ENCODE measurements around the gene ISOC2.

ISOC2 gene

DNA sequence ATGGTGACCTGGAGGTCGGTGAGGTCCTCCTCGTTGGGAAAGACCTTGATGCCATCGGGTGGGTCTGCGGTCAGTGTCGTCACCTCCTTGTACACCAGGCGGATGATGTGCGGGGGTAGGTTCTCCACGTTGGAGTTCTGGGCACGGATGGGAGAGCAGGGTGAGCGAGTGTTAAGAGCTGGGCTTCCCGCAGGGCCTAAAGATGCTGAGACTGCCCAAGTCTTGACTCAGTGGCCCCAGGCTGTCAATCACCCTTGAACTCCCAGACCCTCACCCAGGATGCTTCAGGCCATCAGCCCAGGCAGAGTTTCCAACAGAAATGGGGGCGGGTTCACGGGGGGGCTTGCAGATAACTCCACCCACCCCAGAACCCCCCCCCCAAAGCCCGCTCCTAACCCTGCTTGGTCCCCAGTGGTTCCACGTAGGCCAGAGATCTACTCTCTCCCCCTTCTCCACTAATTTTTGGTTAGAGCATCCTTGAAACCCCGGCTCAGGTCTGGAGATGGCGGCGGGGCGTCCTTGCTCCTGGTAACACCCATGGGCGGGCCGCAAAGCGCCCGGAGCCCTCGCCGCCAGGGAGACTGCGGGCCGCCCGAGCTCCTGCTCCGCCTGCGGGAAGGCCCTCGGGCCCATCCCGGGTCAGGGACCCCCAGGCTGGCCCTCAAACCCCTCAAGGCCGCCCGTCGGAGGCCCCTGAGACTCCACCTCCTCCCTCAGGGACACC, 54.5 kb downstream of the ISOC2 start:
- Histone ChIP-seq H3F3A (ENCODE audit: insufficient read depth, low read length) (no peaks in the 10 kb centered on the region), H3K9ac (ENCODE audit: low read length) (peak overlapping the region; percentile 99), H3K9me3 (ENCODE audit: low read length) (no peaks in the 10 kb centered on the region), H3K27me3 (ENCODE audit: insufficient read depth, low read length) (no peaks in the 10 kb centered on the region), H3K4me3 (ENCODE audit: low read depth, low read length, poor library complexity, severe bottlenecking) (peak overlapping the region; percentile 97), H3K9me2 (ENCODE audit: low read depth, low read length) (no peaks in the 10 kb centered on the region), H3K4me1 (ENCODE audit: insufficient read depth, low read length, severe bottlenecking) (peaks cover 26% of the 10 kb centered on the region), H4K20me1 (ENCODE audit: insufficient read depth, low read length) (no peaks in the 10 kb centered on the region), H3K36me3 (ENCODE audit: insufficient read depth, low read length) (peaks cover 53% of the 10 kb centered on the region), H3K4me2 (ENCODE audit: low read length) (peak overlapping the region; percentile 93), H3K79me2 (ENCODE audit: insufficient read depth, low read length) (peaks cover 19% of the 10 kb centered on the region), H3K27ac (ENCODE audit: low read depth, low read length, poor library complexity, severe bottlenecking) (peak overlapping the region; percentile 96), H2AFZ (ENCODE audit: low read length) (no peak overlapping the region)
- TF ChIP-seq EZH2 (IDR thresholded peaks at IDR 0.05; ENCODE audit: borderline replicate concordance, low read length) = no peak
- TF ChIP-seq, protein P1, sequence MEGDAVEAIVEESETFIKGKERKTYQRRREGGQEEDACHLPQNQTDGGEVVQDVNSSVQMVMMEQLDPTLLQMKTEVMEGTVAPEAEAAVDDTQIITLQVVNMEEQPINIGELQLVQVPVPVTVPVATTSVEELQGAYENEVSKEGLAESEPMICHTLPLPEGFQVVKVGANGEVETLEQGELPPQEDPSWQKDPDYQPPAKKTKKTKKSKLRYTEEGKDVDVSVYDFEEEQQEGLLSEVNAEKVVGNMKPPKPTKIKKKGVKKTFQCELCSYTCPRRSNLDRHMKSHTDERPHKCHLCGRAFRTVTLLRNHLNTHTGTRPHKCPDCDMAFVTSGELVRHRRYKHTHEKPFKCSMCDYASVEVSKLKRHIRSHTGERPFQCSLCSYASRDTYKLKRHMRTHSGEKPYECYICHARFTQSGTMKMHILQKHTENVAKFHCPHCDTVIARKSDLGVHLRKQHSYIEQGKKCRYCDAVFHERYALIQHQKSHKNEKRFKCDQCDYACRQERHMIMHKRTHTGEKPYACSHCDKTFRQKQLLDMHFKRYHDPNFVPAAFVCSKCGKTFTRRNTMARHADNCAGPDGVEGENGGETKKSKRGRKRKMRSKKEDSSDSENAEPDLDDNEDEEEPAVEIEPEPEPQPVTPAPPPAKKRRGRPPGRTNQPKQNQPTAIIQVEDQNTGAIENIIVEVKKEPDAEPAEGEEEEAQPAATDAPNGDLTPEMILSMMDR (IDR thresholded peaks at IDR 0.05; ENCODE audit: low read length) = no peak

DNA sequence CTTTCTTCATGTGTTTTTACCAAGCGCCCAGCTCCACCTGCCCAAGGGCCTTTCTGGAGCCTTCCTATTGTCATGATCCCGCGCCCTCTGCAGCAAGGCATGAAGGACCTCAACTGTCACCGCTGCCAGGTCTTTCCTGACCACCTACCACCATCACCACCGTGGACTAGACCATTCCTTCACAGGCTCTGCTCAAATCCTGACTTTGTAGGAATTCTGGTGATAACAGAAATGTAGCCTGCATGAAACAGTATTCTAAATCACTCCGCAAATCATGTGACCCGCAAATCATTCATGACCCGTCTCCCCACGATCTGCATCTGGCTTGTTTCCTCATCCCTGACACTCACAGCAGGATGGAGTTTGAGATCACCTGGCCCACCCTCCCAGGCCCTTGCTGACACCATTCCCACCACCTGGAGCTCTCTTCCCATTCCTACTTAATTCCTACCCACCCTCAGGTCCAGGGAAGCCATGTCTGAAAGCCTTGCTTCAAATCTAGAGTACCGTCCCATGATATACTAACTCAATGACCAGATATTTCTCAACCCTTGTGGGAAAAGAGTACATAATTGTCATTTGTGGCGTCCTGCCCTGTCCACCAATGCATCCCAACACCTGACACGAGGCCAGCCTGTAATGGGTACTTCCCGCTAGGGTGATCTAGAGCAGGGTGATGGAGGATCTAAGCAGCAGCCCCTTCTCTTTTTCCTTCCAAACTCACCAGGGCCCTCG, 55.2 kb downstream of the ISOC2 start:
- H3K79me2 ChIP-seq (ENCODE audit: insufficient read depth, low read length) = peaks cover 19% of the 10 kb centered on the region
- no peak overlapping the region for H2AFZ ChIP-seq (ENCODE audit: low read length)
- no peaks in the 10 kb centered on the region for H3F3A ChIP-seq (ENCODE audit: insufficient read depth, low read length)
- H3K9me3 ChIP-seq (ENCODE audit: low read length) = no peaks in the 10 kb centered on the region
- TF ChIP-seq EZH2 (IDR thresholded peaks at IDR 0.05; ENCODE audit: borderline replicate concordance, low read length) = no peak
- TF ChIP-seq, protein P1 (IDR thresholded peaks at IDR 0.05; ENCODE audit: low read length) = no peak
- no peaks in the 10 kb centered on the region for H4K20me1 ChIP-seq (ENCODE audit: insufficient read depth, low read length)
- peak overlapping the region; percentile 99 for H3K9ac ChIP-seq (ENCODE audit: low read length)
- H3K36me3 ChIP-seq (ENCODE audit: insufficient read depth, low read length) = peaks cover 60% of the 10 kb centered on the region
- peak overlapping the region; percentile 97 for H3K4me3 ChIP-seq (ENCODE audit: low read depth, low read length, poor library complexity, severe bottlenecking)
- peak overlapping the region; percentile 93 for H3K4me2 ChIP-seq (ENCODE audit: low read length)
- H3K27me3 ChIP-seq (ENCODE audit: insufficient read depth, low read length) = no peaks in the 10 kb centered on the region
- H3K9me2 ChIP-seq (ENCODE audit: low read depth, low read length) = no peaks in the 10 kb centered on the region
- H3K4me1 ChIP-seq (ENCODE audit: insufficient read depth, low read length, severe bottlenecking) = peaks cover 26% of the 10 kb centered on the region
- H3K27ac ChIP-seq (ENCODE audit: low read depth, low read length, poor library complexity, severe bottlenecking) = peak overlapping the region; percentile 96

DNA sequence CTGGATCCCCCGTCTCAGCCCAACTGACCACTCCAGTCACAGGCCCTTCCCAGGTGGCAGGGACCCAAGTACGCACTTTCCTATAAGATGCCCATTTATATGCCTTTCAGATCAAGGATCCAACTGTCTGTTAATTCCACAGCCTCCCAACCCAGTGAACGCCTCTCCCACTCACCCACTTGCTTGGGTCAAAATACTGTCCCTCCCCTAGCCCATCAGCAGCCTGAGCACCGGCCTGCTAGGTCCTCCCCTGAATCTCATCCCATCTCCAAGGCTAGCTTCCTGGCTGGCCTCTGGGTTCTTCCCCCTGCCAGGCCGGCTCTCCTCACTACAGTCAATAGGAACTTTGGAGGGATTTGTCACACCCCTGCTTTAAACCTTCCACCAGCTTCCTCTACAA, 55.8 kb downstream of the ISOC2 start:
- H3K36me3 ChIP-seq (ENCODE audit: insufficient read depth, low read length) = peaks cover 65% of the 10 kb centered on the region
- H3K27ac ChIP-seq (ENCODE audit: low read depth, low read length, poor library complexity, severe bottlenecking) = no peak overlapping the region
- no peak for TF ChIP-seq EZH2 (IDR thresholded peaks at IDR 0.05; ENCODE audit: borderline replicate concordance, low read length)
- TF ChIP-seq, protein P1 (IDR thresholded peaks at IDR 0.05; ENCODE audit: low read length) = no peak
- peak overlapping the region; percentile 93 for H3K4me2 ChIP-seq (ENCODE audit: low read length)
- no peak overlapping the region for H2AFZ ChIP-seq (ENCODE audit: low read length)
- peaks cover 26% of the 10 kb centered on the region for H3K4me1 ChIP-seq (ENCODE audit: insufficient read depth, low read length, severe bottlenecking)
- H3K9ac ChIP-seq (ENCODE audit: low read length) = peak overlapping the region; percentile 99; the same call in 1 of the 2 replicates
- no peaks in the 10 kb centered on the region for H3F3A ChIP-seq (ENCODE audit: insufficient read depth, low read length)
- H3K79me2 ChIP-seq (ENCODE audit: insufficient read depth, low read length) = peaks cover 19% of the 10 kb centered on the region
- H3K9me2 ChIP-seq (ENCODE audit: low read depth, low read length) = no peaks in the 10 kb centered on the region
- H3K9me3 ChIP-seq (ENCODE audit: low read length) = no peaks in the 10 kb centered on the region
- H3K4me3 ChIP-seq (ENCODE audit: low read depth, low read length, poor library complexity, severe bottlenecking) = peak overlapping the region; percentile 97
- H4K20me1 ChIP-seq (ENCODE audit: insufficient read depth, low read length) = no peaks in the 10 kb centered on the region
- no peaks in the 10 kb centered on the region for H3K27me3 ChIP-seq (ENCODE audit: insufficient read depth, low read length)

All from OCI-LY1 (cell line).